Pons (tissue), 1 donor: ENCODE results near the gene SMIM44.
"Not testable (repeated sequence)": the region's sequence is repeated elsewhere in the genome, so short reads cannot be mapped to it uniquely, and the experiment has no call there.

Experiments
- DNase-seq: peaks from one replicate; pipeline ENCODE4 v3.0.0-alpha.2; 2016; ENCODE audit warnings: low spot score

Gene SMIM44

DNA sequence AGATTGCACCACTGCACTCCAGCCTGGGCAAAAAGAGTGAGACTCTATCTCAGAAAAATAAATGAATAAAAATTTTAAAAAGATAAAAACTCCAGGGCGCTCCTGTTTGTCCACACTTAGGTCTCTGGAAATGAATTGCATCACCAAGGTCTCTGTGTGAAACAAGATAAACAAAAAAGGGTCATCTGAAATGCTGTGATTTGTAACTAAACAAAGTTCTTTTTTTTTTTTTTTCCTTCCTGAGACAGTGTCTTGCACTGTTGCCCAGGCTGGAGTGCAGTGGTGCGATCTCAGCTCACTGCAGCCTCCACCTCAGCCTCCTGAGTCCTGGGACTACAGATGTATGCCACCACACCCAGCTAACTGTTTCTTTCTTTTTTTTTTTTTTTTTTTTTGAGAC lies 34.4 kb upstream of the SMIM44 start:
- no peak for DNase-seq

DNA sequence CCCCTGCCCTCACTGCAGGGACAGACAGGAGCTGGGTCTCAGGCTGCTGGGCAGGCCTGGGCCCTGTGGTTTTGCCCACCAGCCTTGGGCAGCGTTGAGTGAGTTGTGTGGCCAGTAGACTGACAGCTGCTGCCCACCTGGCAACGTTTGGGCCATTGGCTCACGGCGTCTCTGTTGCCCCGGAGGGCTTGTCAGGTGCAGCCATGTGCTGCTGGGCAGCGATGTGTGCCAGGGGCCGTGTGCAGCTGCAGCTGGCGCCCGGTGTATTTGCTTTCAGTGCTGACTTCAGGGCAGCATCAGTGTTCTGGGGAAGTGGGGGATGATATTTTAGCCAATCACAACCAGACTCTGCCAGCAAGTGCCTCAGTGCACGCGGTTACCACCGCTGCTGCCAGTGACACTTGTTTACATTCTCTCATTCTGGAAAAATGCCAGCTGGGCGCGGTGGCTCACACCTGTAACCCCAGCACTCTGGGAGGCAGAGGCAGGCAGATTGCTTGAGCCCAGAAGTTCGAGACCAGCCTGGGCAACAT lies 33.5 kb upstream of the SMIM44 start:
- DNase-seq: no peak

DNA sequence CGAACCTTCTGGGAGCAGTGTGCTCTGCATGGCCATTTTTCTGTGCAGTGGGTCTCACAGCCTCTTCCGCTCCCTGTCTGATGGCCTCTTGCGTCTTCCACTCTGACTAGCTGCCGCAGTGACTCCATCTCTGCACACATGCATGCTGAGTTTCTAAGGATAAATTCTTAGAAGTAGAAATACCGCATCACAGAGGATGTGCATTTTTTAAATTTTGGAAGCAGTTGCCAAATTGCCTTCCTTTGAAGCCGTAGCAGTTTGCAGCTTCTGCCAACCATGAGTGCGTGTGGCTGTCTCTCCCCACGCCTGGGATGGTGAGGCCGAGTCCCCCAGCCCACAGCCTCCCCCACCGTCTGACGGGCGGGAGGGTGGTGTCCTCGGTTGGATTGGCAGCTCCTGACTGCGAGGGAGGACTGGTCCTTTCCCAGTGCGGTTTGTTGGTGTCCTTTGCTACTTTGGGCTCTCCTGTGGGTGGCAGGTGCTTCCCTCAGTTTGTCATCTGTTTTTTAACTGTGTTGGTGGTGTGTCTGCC lies 32.7 kb upstream of the SMIM44 start:
- DNase-seq: no peak

DNA sequence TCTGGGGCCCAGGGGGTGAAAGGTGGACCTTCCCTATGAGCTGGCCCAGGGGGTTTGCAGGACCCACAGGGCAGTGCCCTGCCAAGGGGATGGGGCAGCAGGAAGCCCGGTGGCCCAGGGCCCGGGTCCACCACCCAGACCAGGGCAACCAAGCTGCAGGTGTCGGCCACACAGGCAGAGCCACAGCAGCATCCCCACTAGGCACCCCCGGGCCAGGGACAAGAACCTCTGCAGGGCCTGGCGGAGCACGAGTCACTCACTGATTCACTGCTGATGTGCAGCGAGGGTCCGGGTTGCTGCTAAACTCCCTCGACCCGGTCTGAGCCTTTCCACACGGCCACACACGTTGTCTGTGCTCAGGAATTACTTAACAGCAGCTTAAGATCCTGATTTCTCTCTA lies 31.7 kb upstream of the SMIM44 start:
- no peak for DNase-seq

DNA sequence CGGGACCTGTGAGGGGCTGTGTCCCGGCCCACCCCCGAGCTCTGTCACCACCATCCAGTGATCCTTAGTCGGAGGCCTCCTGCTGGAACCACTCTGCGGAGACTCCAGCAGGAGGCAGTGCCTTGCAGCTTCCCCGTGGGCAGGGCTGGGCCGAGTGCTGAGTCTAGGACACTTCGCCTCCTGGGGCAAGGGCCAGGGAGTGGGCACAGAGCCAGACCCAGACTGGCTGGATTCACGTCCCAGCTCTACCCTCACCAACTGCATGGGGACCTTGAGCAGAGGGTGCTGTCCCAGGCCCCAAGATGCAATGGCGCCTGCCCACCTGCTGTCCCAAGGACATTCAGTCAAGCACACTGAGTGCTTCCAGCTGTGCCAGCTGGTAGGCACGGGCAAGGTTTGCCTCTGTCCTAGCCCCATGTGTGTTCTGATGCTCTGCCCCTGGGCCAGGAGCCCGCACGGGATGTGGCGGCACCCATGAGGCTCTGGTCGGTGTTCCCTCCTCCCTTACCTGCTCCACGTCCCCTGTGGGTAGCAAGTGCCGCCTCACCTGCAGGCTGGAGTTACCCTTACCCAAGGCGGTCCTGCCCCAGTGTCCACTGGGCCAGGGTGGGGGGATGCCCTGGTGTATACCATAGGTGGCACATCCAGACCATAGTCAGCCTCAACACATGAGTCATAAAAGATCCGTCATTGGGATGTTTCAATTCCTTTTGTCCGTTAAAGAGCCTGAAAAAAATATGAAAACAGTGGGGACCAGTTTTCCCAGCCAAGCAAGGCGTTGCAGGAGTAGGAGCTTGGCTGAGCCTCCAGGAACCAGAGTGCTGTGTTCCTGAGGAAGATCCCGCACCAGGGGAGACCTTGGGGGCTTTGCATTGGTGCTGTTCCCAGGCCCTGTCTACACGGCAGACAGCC lies 30.2 kb upstream of the SMIM44 start:
- DNase-seq: no peak

- DNase-seq: peak; percentile 55
Measured at GRCh38 chr19:3512562-3513228, 29.5 kb upstream of the SMIM44 start.

DNA sequence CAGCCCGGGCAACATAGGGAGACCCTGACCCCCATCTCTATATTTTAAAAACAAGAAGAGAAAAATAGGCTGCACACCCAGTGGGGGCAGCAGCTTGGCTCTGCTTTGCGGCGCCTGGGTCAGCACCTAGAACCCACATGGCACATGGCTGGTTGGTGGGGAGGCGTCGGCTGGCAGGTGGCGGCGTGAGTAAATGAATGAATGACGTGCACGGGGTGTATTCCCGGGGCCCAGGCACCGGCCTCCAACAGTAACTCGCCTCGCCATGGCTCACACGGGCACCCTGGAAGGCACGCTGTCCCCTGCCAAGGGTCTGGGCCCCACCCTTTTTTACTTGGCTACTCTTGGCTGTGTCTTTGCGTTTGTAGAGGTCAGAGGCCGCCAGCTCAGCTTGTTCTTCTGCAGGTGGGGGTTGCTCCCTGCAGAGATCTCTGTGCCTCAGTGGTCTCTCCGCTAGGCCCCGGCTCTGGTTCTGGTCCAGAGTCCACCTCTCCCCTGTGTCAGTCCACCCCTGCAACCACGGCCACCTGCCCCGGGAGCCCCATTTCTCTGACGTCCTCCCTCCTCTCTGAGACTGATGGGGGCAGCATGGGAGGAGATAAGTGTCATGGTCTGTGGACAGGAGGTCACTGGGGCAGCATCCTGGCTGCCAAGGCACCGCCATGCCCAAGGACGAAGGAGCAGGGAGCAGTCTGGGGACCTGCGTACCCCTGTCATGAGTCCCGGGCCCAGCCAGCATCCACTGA lies 28.4 kb upstream of the SMIM44 start:
- no peak for DNase-seq

DNA sequence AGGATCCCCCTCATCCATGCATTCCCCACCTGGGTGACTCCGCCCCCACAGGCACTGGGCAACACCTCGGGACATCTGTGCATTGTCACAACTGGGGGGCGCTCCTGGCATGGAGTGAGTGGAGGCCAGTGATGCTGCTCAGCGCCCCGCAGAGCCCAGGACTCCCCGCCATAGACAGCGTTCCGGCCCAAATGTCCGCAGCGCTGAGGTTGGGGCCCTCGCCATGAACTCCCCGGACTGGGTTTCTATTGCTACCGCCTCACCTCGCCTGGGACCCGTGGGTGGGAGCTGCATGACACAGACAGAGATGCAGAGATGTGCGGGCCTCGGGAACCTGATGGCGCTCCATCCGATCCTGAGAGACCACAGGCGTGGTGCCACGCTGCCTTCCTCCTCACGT lies 27.5 kb upstream of the SMIM44 start:
- DNase-seq: no peak

DNA sequence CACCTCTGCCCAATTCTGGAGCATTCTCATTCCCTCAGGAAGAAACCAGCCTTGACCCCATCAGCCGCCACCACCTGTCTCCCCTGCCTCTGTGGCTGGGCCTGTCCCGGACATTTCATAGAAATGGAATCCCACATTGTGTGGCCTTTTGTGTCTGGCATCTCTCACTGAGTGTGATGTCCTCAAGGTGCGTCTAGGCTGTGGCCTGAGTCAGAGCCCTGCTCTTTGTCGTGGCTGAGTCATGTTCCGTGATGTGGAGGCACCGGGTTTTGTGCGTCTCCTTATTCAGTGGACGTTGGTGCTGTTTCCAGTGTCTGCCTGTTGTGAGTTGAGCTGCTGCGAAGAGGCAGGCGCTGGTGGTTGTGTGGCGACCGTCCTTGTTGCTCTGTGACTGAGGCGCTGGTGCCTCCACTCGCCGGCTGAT lies 26.3 kb upstream of the SMIM44 start:
- no peak for DNase-seq

DNA sequence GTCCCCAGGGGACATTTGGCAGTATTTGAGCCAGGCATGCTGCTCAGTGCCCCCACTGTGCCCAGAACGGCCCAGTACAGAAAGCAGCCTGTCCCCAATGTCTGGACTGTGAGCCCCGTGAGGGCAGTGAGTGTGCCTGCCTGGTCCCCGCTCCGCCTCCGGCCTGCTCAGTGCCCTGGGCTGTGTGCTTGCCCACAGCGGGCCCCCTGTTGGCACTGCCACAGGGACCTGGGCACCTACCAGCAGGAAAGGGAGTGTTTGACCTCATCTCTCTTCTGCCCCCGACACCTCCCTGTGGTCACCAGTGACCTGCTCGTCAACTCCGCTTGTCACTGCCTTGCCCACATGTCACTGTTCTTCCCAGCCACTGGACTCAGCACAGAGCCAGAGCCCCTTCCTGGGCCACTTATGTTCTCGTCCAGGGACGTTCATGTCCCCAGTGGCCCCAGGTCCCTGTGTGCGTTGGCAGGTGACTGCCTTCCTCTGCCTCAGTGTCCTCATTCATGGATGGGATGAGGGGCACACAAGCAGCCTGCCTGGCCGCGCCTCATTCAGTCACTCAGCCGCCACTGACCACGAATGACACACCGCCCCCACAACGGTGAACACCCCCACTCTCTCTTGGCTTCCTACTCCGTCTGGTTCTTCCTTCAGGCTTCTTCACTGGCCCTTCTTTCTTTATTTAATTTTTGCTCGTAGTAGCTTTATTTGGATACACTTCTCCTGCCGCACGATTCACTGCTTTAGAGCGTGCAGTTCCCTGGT lies 25.7 kb upstream of the SMIM44 start:
- DNase-seq: no peak

DNA sequence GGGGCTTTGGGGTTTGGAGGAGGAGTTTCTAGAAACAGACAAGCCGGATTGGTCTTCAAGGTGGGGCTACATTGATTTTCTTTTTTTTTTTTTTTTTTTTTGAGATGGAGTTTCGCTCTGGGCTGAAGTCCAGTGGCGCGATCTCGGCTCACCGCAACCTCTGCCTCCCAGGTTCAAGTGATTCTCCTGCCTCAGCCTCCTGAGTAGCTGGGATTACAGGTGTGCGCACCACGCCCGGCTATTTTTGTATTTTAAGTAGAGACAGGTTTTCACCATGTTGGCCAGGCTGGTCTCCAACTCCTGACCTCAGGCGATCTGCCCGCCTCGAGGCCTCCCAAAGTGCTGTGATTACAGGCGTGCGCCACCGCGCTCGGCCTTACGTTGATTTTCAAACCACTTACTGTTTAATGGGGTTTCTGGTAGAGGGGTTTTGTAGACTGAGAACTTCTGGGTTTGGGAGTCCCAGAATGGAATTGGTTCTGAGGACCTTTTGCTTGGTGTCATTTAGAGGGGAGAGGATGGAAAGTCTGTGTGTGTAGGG lies 24.9 kb upstream of the SMIM44 start:
- not testable (repeated sequence) for DNase-seq

- DNase-seq: no peak
Measured at GRCh38 chr19:3507371-3508120, 24.3 kb upstream of the SMIM44 start.

DNA sequence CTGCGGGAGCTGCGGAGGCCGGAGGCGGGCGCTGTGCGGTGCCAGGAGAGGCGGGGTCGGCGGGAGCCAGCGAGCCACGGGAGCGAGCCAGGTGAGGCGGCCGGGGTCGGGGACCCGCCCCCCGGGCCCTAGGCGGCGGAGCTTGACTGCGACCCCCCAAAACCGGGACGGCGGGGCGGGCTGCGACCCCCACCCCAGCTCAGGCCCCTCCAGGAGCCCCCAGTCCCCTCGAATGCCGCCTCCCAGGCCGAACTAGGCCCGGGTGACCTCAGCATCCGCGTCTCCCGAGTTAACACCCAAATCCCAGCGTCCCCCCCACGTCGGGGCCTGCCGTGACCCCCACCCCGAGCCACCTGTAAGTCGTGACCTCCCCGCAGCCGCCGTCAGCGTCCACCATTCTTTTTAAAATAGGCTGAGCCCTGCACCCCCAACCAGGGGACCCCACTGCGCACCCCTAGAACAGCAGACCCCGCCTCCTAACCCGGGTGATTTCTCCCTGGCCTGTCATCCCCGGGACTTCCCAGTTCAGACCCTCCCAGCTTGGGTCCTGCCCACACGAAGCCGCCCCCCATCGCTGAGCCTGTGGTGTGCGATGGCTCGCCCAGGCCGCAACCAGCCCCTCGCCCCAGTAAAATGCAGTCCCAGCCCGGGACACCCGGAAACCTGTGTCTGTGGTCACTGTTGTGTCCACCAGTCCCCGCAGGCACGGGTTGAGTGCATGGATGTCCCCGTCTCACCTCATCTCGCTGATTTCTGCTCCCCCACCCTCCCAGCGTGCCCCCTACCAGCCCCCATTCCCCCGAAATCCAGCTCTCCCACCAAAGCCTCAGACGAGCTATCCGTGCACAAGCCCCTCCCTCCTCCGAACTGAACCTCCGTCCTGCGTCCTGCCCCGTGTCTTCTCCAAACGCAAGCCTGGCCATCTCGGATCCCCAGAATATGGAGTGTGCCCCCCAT lies 23.4 kb upstream of the SMIM44 start:
- DNase-seq: no peak

GRCh38 chr19:3505598-3506383 lies 22.6 kb upstream of the SMIM44 start, which contains the start of gene FZR1:
Gene FZR1 (plus strand): TSS chr19:3506311. CDS start chr19:3522990, 16,679 bp downstream.
- peak; percentile 98 for DNase-seq

DNA sequence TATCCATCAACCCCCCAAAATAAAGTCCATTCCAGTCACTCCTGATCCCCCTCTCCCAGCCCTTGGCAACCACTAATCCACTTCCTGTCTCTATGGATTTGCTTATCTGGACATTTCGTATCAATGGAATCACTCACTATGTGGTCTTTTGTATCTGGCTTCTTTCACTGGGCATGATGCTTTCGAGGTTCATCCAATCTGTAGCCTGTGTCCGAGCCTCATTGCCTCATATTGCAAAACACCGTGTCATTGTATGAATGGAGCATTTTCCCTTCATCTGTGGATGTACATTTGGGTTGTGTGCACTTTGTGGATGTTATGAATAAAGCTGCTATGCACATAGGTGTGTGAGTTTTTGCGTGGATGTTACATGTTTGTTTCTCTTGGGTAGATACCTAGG lies 21.5 kb upstream of the SMIM44 start:
- DNase-seq: no peak

- DNase-seq: no peak
Measured at GRCh38 chr19:3503036-3503572, 19.9 kb upstream of the SMIM44 start.

DNA sequence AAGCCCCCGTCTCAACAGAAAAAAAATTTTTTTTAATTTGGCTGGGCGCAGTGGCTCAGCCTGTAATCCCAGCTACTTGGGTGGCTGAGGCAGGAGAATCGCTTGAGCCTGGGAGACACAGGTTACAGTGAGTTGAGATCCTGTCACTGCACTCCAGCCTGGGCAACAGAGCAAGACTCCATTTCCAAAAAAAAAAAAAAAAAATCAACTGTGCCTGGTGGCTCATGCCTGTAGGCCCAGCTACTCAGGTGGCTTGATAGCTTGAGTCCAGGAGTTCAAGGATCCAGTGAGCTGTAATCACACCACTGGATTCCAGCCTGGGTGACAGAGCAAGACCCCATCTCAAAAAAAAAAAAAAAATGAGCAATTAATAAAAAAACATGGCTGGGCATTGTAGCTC lies 18.5 kb upstream of the SMIM44 start:
- DNase-seq: no peak
